Lung (tissue), 12 donors: Measurements from ENCODE around the gene CKAP5. TPM values are rescaled to one million over a fixed set of nuclear protein-coding genes. Genes with fewer than 3 reads are reported as not detected.
"Not testable (repeated sequence)": the region's sequence is repeated elsewhere in the genome, so short reads cannot be mapped to it uniquely, and the experiment has no call there.

Experiments used
- ATAC-seq: fragments of 200-7000 bp; cut with Tn5 transposase; one replicate; pipeline ENCODE4 v1.9.1; 2020; ENCODE audit warnings: moderate number of reproducible peaks; ENCODE audit not compliant: insufficient read depth, low FRiP score
- DNase-seq, 3 donors: peaks; one replicate each; pipeline ENCODE4 v3.0.0-alpha.2; 2013 to 2017
- H3K27ac ChIP-seq, 2 donors: one replicate each; pipeline ENCODE4 v1.5.1; 2013; ENCODE audit warnings: mild to moderate bottlenecking in 2 of 2, moderate library complexity in 2 of 2, control low read depth in 1 of 2, inconsistent platforms in 1 of 2, low read depth in 1 of 2, low read length in 1 of 2
- H3K27me3 ChIP-seq, 3 donors: one replicate each; pipeline ENCODE4 v1.5.1; 2013; ENCODE audit warnings: low read length in 2 of 3; ENCODE audit not compliant: control insufficient read depth in 3 of 3, insufficient read depth in 3 of 3
- H3K36me3 ChIP-seq, 4 donors: one replicate each; pipeline ENCODE4 v1.5.1; 2013; ENCODE audit warnings: low read length in 4 of 4, mild to moderate bottlenecking in 1 of 4, moderate library complexity in 1 of 4; ENCODE audit not compliant: control insufficient read depth in 4 of 4, insufficient read depth in 4 of 4
- H3K4me1 ChIP-seq, 5 donors: one replicate each; pipeline ENCODE4 v1.5.1; 2013; ENCODE audit warnings: low read length in 5 of 5, mild to moderate bottlenecking in 2 of 5, moderate library complexity in 1 of 5; ENCODE audit not compliant: control insufficient read depth in 5 of 5, insufficient read depth in 5 of 5
- H3K4me3 ChIP-seq: one replicate; pipeline ENCODE4 v1.5.1; 2013; ENCODE audit warnings: mild to moderate bottlenecking, control low read depth, moderate library complexity
- H3K9ac ChIP-seq, 2 donors: one replicate each; pipeline ENCODE4 v1.5.1; 2013; ENCODE audit warnings: low read length in 2 of 2, control low read depth in 1 of 2; ENCODE audit not compliant: insufficient read depth in 1 of 2
- H3K9me3 ChIP-seq, 4 donors: one replicate each; pipeline ENCODE4 v1.5.1; 2013; ENCODE audit warnings: low read length in 3 of 4, mild to moderate bottlenecking in 1 of 4, moderate library complexity in 1 of 4; ENCODE audit not compliant: control insufficient read depth in 4 of 4, insufficient read depth in 3 of 4
- CTCF ChIP-seq: IDR thresholded peaks from 2 replicates; pipeline ENCODE4 v1.5.1; 2012; ENCODE audit warnings: mild to moderate bottlenecking; ENCODE audit errors: control extremely low read depth, extremely low read depth
- WGBS, 2 donors: extraction: QIAGEN DNeasy Blood & Tissue Kit; methylation state at CpG; one replicate each; pipeline ENCODE4 v1.1.7; 2013; 5-methylcytosine and 5-hydroxymethylcytosine counted together
- polyA plus RNA-seq, 2 donors: library from polyadenylated mRNA; stranded (reverse); fragments of 200-250 nt; gene quantifications; one replicate each; pipeline ENCODE4 v1.2.1, GENCODE V29; 2013
- total RNA-seq, 2 donors: library from RNA; depleted of rRNA in 1 of 2; stranded (reverse); fragments of >200 nt in 1 of 2; gene quantifications; one replicate each; pipeline ENCODE4 v1.2.1, GENCODE V29; 2014 to 2021
- donor health status: control.
- donor health status: control.
- donor health status: Bipolar disorder and iron deficiency.
- donor health status: healthy.
- donor health status: DM: yes; HTN: yes; CAD: no.

CKAP5 gene
- total and polyA plus RNA-seq, 4 donors: 5.7 to 76.7 (median 32.2) TPM

- Histone ChIP-seq H3K4me3 (no peak overlapping the region), H3K4me1 (peaks cover 0 to 4% (median 0%) of the 10 kb centered on the region in 5 donors), H3K27me3 (no peaks in the 10 kb centered on the region), H3K9me3 (no peaks in the 10 kb centered on the region), H3K27ac (no peak overlapping the region), H3K36me3 (peaks cover 5 to 39% (median 11%) of the 10 kb centered on the region in 4 donors), H3K9ac (no peak overlapping the region)
- no peak for TF ChIP-seq CTCF
- 97 to 100% methylated on average over 1 of the region's 1 CpG for WGBS, 2 donors
- ATAC-seq (no peak), DNase-seq (no peak)
Observed at GRCh38 chr11:46800177-46800576, 45.9 kb downstream of the CKAP5 start.

GRCh38 chr11:46799725-46800124, 46.4 kb downstream of the CKAP5 start:
- not testable (repeated sequence) for H3K9me3 ChIP-seq, ATAC-seq, DNase-seq, H3K4me1 ChIP-seq, H3K27ac ChIP-seq, H3K4me3 ChIP-seq, H3K27me3 ChIP-seq, H3K9ac ChIP-seq
- WGBS, 2 donors: 97 to 98% methylated on average over 2 of the region's 2 CpGs
- peaks cover 5 to 41% (median 11%) of the 10 kb centered on the region in 4 donors for H3K36me3 ChIP-seq

- DNase-seq (no peak), ATAC-seq (no peak)
- Histone ChIP-seq H3K9ac (no peak overlapping the region), H3K4me3 (no peak overlapping the region), H3K4me1 (no peaks in the 10 kb centered on the region), H3K9me3 (no peaks in the 10 kb centered on the region), H3K27me3 (no peaks in the 10 kb centered on the region), H3K27ac (no peak overlapping the region), H3K36me3 (peaks cover 21 to 37% (median 32%) of the 10 kb centered on the region in 4 donors)
- WGBS, 2 donors: 97 to 100% methylated on average over 4 of the region's 4 CpGs
- TF ChIP-seq CTCF: no peak
Observed at GRCh38 chr11:46778416-46778815, 67.7 kb downstream of the CKAP5 start.

GRCh38 chr11:46776878-46777277, 69.2 kb downstream of the CKAP5 start:
- Histone ChIP-seq H3K4me1 (no peaks in the 10 kb centered on the region), H3K9me3 (no peaks in the 10 kb centered on the region), H3K9ac (no peak overlapping the region), H3K36me3 (peaks cover 22 to 39% (median 29%) of the 10 kb centered on the region in 4 donors), H3K27me3 (no peaks in the 10 kb centered on the region), H3K27ac (no peak overlapping the region), H3K4me3 (no peak overlapping the region)
- ATAC-seq: no peak
- no peak for DNase-seq
- no peak for TF ChIP-seq CTCF
- 95 to 100% methylated on average over 2 of the region's 2 CpGs for WGBS, 2 donors
